ENCODE results near the gene KIAA1210.
A peak's percentile ranks its signal among the peaks of the same experiment; 100 is the strongest.

Gene KIAA1210

GRCh38 chrX:119089619-119090018, 38.0 kb downstream of the KIAA1210 start:
- DNase-seq = no peak

GRCh38 chrX:119087121-119087520, 40.5 kb downstream of the KIAA1210 start:
- no peak for DNase-seq

- no peak for DNase-seq
Observed at GRCh38 chrX:119084766-119085165, 42.8 kb downstream of the KIAA1210 start.

GRCh38 chrX:119082278-119082677, 45.3 kb downstream of the KIAA1210 start:
- DNase-seq = no peak

- DNase-seq = no peak
Observed at GRCh38 chrX:119075270-119076025, 52.2 kb downstream of the KIAA1210 start.

- no peak for DNase-seq
Observed at GRCh38 chrX:119073911-119074310, 53.7 kb downstream of the KIAA1210 start.

- no peak for DNase-seq
Observed at GRCh38 chrX:119073200-119073905, 54.3 kb downstream of the KIAA1210 start.

GRCh38 chrX:119072744-119073143, 54.9 kb downstream of the KIAA1210 start, which contains the start of gene CT47C1:
TSS of gene CT47C1 (plus strand) at chrX:119072993. CDS start at chrX:119073226, 233 bp downstream.
- DNase-seq = no peak

- DNase-seq = no peak
Observed at GRCh38 chrX:119071381-119071780, 56.2 kb downstream of the KIAA1210 start.

- no peak for DNase-seq
Observed at GRCh38 chrX:119069762-119070161, 57.9 kb downstream of the KIAA1210 start.

- no peak for DNase-seq
Observed at GRCh38 chrX:119069128-119069527, 58.5 kb downstream of the KIAA1210 start.

GRCh38 chrX:119067023-119067739, 60.4 kb downstream of the KIAA1210 start:
- peak; percentile 7 for DNase-seq

GRCh38 chrX:119063428-119063827, 64.2 kb downstream of the KIAA1210 start:
- no peak for DNase-seq

GRCh38 chrX:119062750-119063374, 64.8 kb downstream of the KIAA1210 start:
- peak; percentile 63 for DNase-seq

GRCh38 chrX:119055687-119056086, 71.9 kb downstream of the KIAA1210 start:
- no peak for DNase-seq

- no peak for DNase-seq
Observed at GRCh38 chrX:119045884-119046283, 81.7 kb downstream of the KIAA1210 start.

- no peak for DNase-seq
Observed at GRCh38 chrX:119042996-119043395, 84.6 kb downstream of the KIAA1210 start.

- DNase-seq = no peak
Observed at GRCh38 chrX:119042040-119042439, 85.6 kb downstream of the KIAA1210 start.

GRCh38 chrX:119041175-119041574, 86.4 kb downstream of the KIAA1210 start:
- DNase-seq = no peak

- no peak for DNase-seq
Observed at GRCh38 chrX:119040432-119040831, 87.2 kb downstream of the KIAA1210 start.

- DNase-seq = no peak
Observed at GRCh38 chrX:119036107-119037029, 91.2 kb downstream of the KIAA1210 start.

GRCh38 chrX:119030990-119031389, 96.6 kb downstream of the KIAA1210 start:
- DNase-seq = no peak

Measured in NCI-H748 treated with DMSO at 0.1 percent for 48 hours (cell line).